Renal cortical epithelial cell (primary cell): ENCODE data around the gene UBE2Q2. TPM values are rescaled to one million over a fixed set of nuclear protein-coding genes. Genes with fewer than 3 reads are reported as not detected.
"Not testable (repeated sequence)": the region's sequence is repeated elsewhere in the genome, so short reads cannot be mapped to it uniquely, and the experiment has no call there.

ENCODE experiments used
- DNase-seq: peaks from one replicate; pipeline ENCODE4 v3.0.0-alpha.2; 2011; ENCODE audit warnings: low read depth
- total RNA-seq: library from RNA; depleted of rRNA; stranded (reverse); fragments of >200 nt; gene quantifications from 2 replicates; pipeline ENCODE4 v1.2.3, GENCODE V29; 2014

UBE2Q2 gene
- total RNA-seq, 1 donor from 2014 or later, result 84.3 TPM

- no peak for DNase-seq
Measured at GRCh38 chr15:75864213-75865059, 21.2 kb downstream of the UBE2Q2 start.

GRCh38 chr15:75866045-75866444, 22.8 kb downstream of the UBE2Q2 start:
- DNase-seq, result not testable (repeated sequence)

GRCh38 chr15:75866916-75867315, 23.7 kb downstream of the UBE2Q2 start:
- DNase-seq, result no peak

GRCh38 chr15:75867449-75867848, 24.2 kb downstream of the UBE2Q2 start:
- no peak for DNase-seq

GRCh38 chr15:75868019-75868418, 24.8 kb downstream of the UBE2Q2 start:
- no peak for DNase-seq

GRCh38 chr15:75869446-75869845, 26.2 kb downstream of the UBE2Q2 start:
- no peak for DNase-seq

GRCh38 chr15:75871589-75871988, 28.3 kb downstream of the UBE2Q2 start:
- DNase-seq, result not testable (repeated sequence)

GRCh38 chr15:75872403-75872990, 29.2 kb downstream of the UBE2Q2 start:
- DNase-seq, result no peak

GRCh38 chr15:75884041-75884440, 40.8 kb downstream of the UBE2Q2 start:
- DNase-seq, result no peak

GRCh38 chr15:75887178-75887577, 43.9 kb downstream of the UBE2Q2 start:
- DNase-seq, result no peak

- DNase-seq, result peak; percentile 87
Measured at GRCh38 chr15:75891895-75892294, 48.6 kb downstream of the UBE2Q2 start.

GRCh38 chr15:75895731-75896130, 52.5 kb downstream of the UBE2Q2 start:
- DNase-seq, result no peak

GRCh38 chr15:75900577-75900976, 57.3 kb downstream of the UBE2Q2 start:
- no peak for DNase-seq

- DNase-seq, result no peak
Measured at GRCh38 chr15:75902129-75902557, 58.9 kb downstream of the UBE2Q2 start.

GRCh38 chr15:75903331-75904239, 60.3 kb downstream of the UBE2Q2 start, which contains the start of gene FBXO22:
TSS of gene FBXO22 (plus strand) at chr15:75903878. CDS start at chr15:75903964, 86 bp downstream.
- DNase-seq, result peak; percentile 72

GRCh38 chr15:75905231-75905630, 62.0 kb downstream of the UBE2Q2 start:
- DNase-seq, result no peak

- not testable (repeated sequence) for DNase-seq
Measured at GRCh38 chr15:75910355-75910754, 67.1 kb downstream of the UBE2Q2 start.

GRCh38 chr15:75916978-75917377, 73.7 kb downstream of the UBE2Q2 start:
- DNase-seq, result no peak

GRCh38 chr15:75918135-75918534, 74.9 kb downstream of the UBE2Q2 start:
- DNase-seq, result no peak

- DNase-seq, result peak; percentile 58
Measured at GRCh38 chr15:75920079-75920478, 76.8 kb downstream of the UBE2Q2 start.

GRCh38 chr15:75921732-75922703, 78.8 kb downstream of the UBE2Q2 start:
- peak; percentile 79 for DNase-seq
